ENCODE results near the gene ZFAND2B.

DNA sequence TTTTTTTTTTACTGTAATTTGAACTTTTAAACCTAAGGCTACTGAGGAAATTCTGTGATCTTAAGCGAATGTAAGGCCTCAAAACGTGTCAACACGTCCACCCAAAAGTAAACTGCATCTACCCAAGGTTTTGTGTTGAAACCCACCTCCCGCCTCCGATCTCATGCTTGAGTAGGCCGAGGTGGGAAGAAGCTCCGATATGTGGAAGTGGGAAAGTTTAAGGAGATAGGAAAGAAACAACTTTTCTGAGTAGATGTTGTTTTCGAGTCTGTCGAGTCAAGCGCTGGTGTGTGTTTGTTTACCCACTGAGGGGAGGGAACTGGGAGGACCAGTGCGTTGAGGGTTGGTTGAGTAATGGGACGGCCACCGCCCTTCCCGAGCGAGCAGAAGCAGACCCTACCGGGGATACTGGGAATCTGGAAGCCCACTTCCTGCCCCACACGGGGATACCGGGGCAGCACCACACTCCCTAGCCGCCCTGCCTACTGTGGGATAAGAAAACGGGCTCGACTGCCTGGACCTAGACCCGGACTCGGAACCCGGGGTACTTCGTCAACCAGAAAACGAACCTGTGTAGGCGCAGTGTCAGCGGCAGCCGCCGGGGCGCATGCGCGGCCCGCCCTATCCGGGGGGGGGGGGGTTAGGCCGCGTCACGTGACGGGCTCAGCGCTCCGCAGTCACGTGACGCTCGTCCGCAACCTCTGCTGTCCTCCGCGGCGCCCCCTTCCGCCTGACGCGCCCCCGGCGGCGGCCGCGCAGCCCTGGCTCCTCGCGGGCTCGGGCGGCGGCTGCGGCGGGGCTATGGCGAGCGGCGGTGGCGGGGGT is 28.8 kb upstream of the ZFAND2B start, which contains the start of gene RETREG2:
- TF ChIP-seq, protein P1, sequence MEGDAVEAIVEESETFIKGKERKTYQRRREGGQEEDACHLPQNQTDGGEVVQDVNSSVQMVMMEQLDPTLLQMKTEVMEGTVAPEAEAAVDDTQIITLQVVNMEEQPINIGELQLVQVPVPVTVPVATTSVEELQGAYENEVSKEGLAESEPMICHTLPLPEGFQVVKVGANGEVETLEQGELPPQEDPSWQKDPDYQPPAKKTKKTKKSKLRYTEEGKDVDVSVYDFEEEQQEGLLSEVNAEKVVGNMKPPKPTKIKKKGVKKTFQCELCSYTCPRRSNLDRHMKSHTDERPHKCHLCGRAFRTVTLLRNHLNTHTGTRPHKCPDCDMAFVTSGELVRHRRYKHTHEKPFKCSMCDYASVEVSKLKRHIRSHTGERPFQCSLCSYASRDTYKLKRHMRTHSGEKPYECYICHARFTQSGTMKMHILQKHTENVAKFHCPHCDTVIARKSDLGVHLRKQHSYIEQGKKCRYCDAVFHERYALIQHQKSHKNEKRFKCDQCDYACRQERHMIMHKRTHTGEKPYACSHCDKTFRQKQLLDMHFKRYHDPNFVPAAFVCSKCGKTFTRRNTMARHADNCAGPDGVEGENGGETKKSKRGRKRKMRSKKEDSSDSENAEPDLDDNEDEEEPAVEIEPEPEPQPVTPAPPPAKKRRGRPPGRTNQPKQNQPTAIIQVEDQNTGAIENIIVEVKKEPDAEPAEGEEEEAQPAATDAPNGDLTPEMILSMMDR (IDR thresholded peaks at IDR 0.05), result peak in 2 of 3 donors; percentile 46 to 70
- TF ChIP-seq POLR2A (IDR thresholded peaks at IDR 0.05) (peak; percentile 99), EP300 (IDR thresholded peaks at IDR 0.05) (no peak)
